ENCODE measurements around the gene M1AP. TPM values are rescaled to one million over a fixed set of nuclear protein-coding genes. Genes with fewer than 3 reads are reported as not detected.

The M1AP gene
- total and polyA plus RNA-seq, 9 of the 15 experiments (the other 6 are each of a cell fraction or from before 2014, with no cell fraction given): 0.06 to 0.33 (median 0.11) TPM; not detected in 4

- no peak for TF ChIP-seq RAD21 (CRISPR knock-in tag; conservative IDR thresholded peaks at IDR 0.05 in 1 of 2, IDR thresholded peaks at IDR 0.05 in 1 of 2)
- TF ChIP-seq HBP1 (CRISPR knock-in tag; IDR thresholded peaks at IDR 0.05): no peak
- TF ChIP-seq RCOR1 (IDR thresholded peaks at IDR 0.05; ENCODE audit: borderline replicate concordance in 1 of 2, low read depth in 2 of 2, low read length in 2 of 2): 0 out of 4 replicates have a peak, but pooled peaks of 1 of the 2 experiments have one; percentile 5
- TF ChIP-seq STAG1 (CRISPR knock-in tag; IDR thresholded peaks at IDR 0.05; ENCODE audit: borderline replicate concordance): no peak
- peak; percentile 63; the same call in 1 of the 2 replicates for TF ChIP-seq POLR2AphosphoS2 (IDR thresholded peaks at IDR 0.05; ENCODE audit: low read length)
- TF ChIP-seq ZNF311 (CRISPR knock-in tag; IDR thresholded peaks at IDR 0.05): no peak
- 0 out of 2 replicates have a peak, but pooled peaks have one; percentile 11 for TF ChIP-seq PML (IDR thresholded peaks at IDR 0.05; ENCODE audit: low read length)
- TF ChIP-seq ZHX1 (conservative IDR thresholded peaks at IDR 0.05; ENCODE audit: low read length): no peak
- no peak for TF ChIP-seq CHD7 (IDR thresholded peaks at IDR 0.05; ENCODE audit: low read depth, low read length)
Observed at GRCh38 chr2:74525717-74526648, 122.1 kb downstream of the M1AP start, which contains the start of gene DQX1 (continued).
